Stomach (tissue), 4 donors: ENCODE data around the gene SEC31B.

Source experiments
- EP300 ChIP-seq: sonication (generic); formaldehyde crosslinking; IDR thresholded peaks from one replicate; pipeline ENCODE4 v1.6.1; 2017; ENCODE audit warnings: antibody characterized with exemption
- POLR2A ChIP-seq, 4 donors: fragments of 450-650 bp; IDR thresholded peaks; one replicate each; pipeline ENCODE4 v1.6.1; 2016; ENCODE audit warnings: antibody characterized with exemption in 4 of 4, control low read depth in 2 of 4, mild to moderate bottlenecking in 1 of 4, moderate library complexity in 1 of 4
- POLR2AphosphoS5 ChIP-seq, 3 donors: sonication (generic); formaldehyde crosslinking; IDR thresholded peaks; one replicate each; pipeline ENCODE4 v1.6.1; 2016; ENCODE audit warnings: antibody characterized with exemption in 3 of 3
- TF ChIP-seq, protein P1 (sequence below), 7 experiments: fragments of 450-650 bp in 4 of 7; fragments of 200-600 bp in 3 of 7; sonication (generic) in 3 of 7; IDR thresholded peaks; one replicate each; pipeline ENCODE4 v1.5.1; 2016 to 2019; ENCODE audit warnings: antibody characterized with exemption in 7 of 7, control low read depth in 2 of 7, mild to moderate bottlenecking in 1 of 7

DNA sequence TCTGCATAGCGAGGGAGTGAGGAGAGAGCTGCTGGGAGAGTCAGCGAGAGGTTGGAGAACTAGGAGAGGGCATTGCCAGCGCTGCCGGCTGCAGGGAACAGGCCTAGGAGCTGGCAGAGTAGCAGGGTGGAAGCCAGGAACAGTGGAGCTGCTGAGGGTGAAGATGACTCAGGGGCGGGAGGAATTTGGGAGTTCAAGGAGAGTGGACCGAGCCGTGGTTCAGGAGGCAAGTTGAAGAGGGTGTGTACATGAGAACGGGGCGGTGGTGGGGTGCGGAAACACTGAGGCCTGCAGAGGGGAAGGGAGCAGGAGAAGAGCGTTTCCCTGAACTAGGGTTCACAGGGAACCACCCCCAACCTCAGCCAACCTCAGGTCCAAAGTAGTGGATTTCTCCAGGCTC is 47.6 kb upstream of the SEC31B start:
- TF ChIP-seq, protein P1, sequence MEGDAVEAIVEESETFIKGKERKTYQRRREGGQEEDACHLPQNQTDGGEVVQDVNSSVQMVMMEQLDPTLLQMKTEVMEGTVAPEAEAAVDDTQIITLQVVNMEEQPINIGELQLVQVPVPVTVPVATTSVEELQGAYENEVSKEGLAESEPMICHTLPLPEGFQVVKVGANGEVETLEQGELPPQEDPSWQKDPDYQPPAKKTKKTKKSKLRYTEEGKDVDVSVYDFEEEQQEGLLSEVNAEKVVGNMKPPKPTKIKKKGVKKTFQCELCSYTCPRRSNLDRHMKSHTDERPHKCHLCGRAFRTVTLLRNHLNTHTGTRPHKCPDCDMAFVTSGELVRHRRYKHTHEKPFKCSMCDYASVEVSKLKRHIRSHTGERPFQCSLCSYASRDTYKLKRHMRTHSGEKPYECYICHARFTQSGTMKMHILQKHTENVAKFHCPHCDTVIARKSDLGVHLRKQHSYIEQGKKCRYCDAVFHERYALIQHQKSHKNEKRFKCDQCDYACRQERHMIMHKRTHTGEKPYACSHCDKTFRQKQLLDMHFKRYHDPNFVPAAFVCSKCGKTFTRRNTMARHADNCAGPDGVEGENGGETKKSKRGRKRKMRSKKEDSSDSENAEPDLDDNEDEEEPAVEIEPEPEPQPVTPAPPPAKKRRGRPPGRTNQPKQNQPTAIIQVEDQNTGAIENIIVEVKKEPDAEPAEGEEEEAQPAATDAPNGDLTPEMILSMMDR (IDR thresholded peaks at IDR 0.05): no peak
- TF ChIP-seq EP300 (no peak), POLR2A (IDR thresholded peaks at IDR 0.05) (no peak), POLR2AphosphoS5 (IDR thresholded peaks at IDR 0.05) (no peak)
